B cell (primary cell): Measurements from ENCODE around the gene MTUS2. TPM values are rescaled to one million over a fixed set of nuclear protein-coding genes. Genes with fewer than 3 reads are reported as not detected.

Experiments used
- ATAC-seq: fragments of 200-7000 bp; cut with Tn5 transposase; one replicate; pipeline ENCODE4 v1.10.0; 2021; ENCODE audit warnings: low read depth, mild to moderate bottlenecking, moderate number of reproducible peaks, moderate library complexity
- CTCF ChIA-PET: fragments of 350-600 bp; sonication (Branson Sonifier 250); formaldehyde crosslinking; loops from one replicate; lab custom pipeline; 2021; ENCODE audit warnings: antibody characterized with exemption, inconsistent platforms; lab: Charles Lee
- POLR2A ChIA-PET: fragments of 350-600 bp; sonication (Branson Sonifier 250); formaldehyde crosslinking; loops from one replicate; lab custom pipeline; 2021; ENCODE audit warnings: antibody characterized with exemption; lab: Charles Lee
- DNase-seq: peaks from one replicate; pipeline ENCODE4 v3.0.0; 2013
- H2AFZ ChIP-seq: 2 replicates; pipeline ENCODE4 v1.6.1; 2012; ENCODE audit warnings: mild to moderate bottlenecking, low read depth, low read length; ENCODE audit not compliant: insufficient read depth, poor library complexity, severe bottlenecking
- H3K27ac ChIP-seq, 2 donors: 1 replicate in 1 of 2; 2 replicates in 1 of 2; pipeline ENCODE4 v1.5.1; 2012 to 2013; ENCODE audit warnings: low read length in 2 of 2, mild to moderate bottlenecking in 2 of 2, moderate library complexity in 1 of 2
- H3K27me3 ChIP-seq, 4 experiments: fragments of 200-600 bp in 1 of 4; sonication (generic) in 1 of 4; replicated peaks in 1 of 4; 1 replicate in 2 of 4; 2 replicates in 2 of 4; pipeline versions ENCODE4 v1.6.1 to v1.7.0; 2013 to 2016; ENCODE audit warnings: low read length in 3 of 4, mild to moderate bottlenecking in 2 of 4, mixed read lengths in 1 of 4, moderate library complexity in 1 of 4; ENCODE audit not compliant: insufficient read depth in 4 of 4, control insufficient read depth in 3 of 4; ENCODE audit errors: control extremely low read depth in 1 of 4
- H3K36me3 ChIP-seq, 2 experiments: replicated peaks in 1 of 2; 1 replicate in 1 of 2; 2 replicates in 1 of 2; pipeline versions ENCODE4 v1.6.1 to v1.7.1; 2013; ENCODE audit warnings: low read length in 1 of 2; ENCODE audit not compliant: insufficient read depth in 2 of 2, control insufficient read depth in 1 of 2; ENCODE audit errors: control extremely low read depth in 1 of 2, extremely low read depth in 1 of 2
- H3K4me1 ChIP-seq, 2 donors: fragments of 200-600 bp in 1 of 2; sonication (generic) in 1 of 2; 1 replicate in 1 of 2; 2 replicates in 1 of 2; pipeline versions ENCODE4 v1.5.1 to v1.6.1; 2013 to 2017; ENCODE audit warnings: low read length in 2 of 2; ENCODE audit not compliant: control insufficient read depth in 2 of 2, insufficient read depth in 2 of 2
- H3K4me2 ChIP-seq: replicated peaks from 2 replicates; pipeline ENCODE3; 2012; ENCODE audit warnings: mild to moderate bottlenecking, low read depth, low read length; ENCODE audit not compliant: poor library complexity, severe bottlenecking
- H3K4me3 ChIP-seq, 5 experiments: fragments of 200-600 bp in 1 of 5; sonication (generic) in 1 of 5; 1 replicate in 3 of 5; 2 replicates in 2 of 5; pipeline versions ENCODE4 v1.5.1 to v1.7.0; 2011 to 2016; ENCODE audit warnings: low read length in 4 of 5, mild to moderate bottlenecking in 4 of 5, low read depth in 2 of 5, control low read depth in 1 of 5, moderate library complexity in 1 of 5; ENCODE audit not compliant: insufficient read depth in 1 of 5; ENCODE audit errors: control extremely low read depth in 1 of 5, extremely low read depth in 1 of 5
- H3K79me2 ChIP-seq: fragments of 200-600 bp; sonication (generic); one replicate; pipeline ENCODE4 v1.6.0; 2016; ENCODE audit warnings: low read length; ENCODE audit not compliant: control insufficient read depth, insufficient read depth
- H3K9ac ChIP-seq: fragments of 200-600 bp; sonication (generic); 2 replicates; pipeline ENCODE4 v1.6.1; 2017; ENCODE audit warnings: mild to moderate bottlenecking, low read length, moderate library complexity
- H3K9me3 ChIP-seq, 3 donors: one replicate each; pipeline versions ENCODE4 v1.6.1 to v1.7.1; 2013; ENCODE audit warnings: low read length in 2 of 3; ENCODE audit not compliant: control insufficient read depth in 2 of 3, insufficient read depth in 1 of 3; ENCODE audit errors: control extremely low read depth in 1 of 3
- H4K20me1 ChIP-seq: 2 replicates; pipeline ENCODE4 v1.6.0; 2012; ENCODE audit warnings: mild to moderate bottlenecking, low read length; ENCODE audit not compliant: insufficient read depth, control insufficient read depth, poor library complexity, severe bottlenecking
- H3K27ac Mint-ChIP-seq: one replicate; pipeline ENCODE4 v1.8.0; 2021; ENCODE audit warnings: mixed read lengths
- H3K27me3 Mint-ChIP-seq: one replicate; pipeline ENCODE4 v1.8.0; 2021; ENCODE audit warnings: mixed read lengths
- H3K4me1 Mint-ChIP-seq: one replicate; pipeline ENCODE4 v1.8.0; 2021; ENCODE audit warnings: mixed read lengths
- H3K4me3 Mint-ChIP-seq: one replicate; pipeline ENCODE4 v1.8.0; 2021; ENCODE audit warnings: mixed read lengths
- H3K9me3 Mint-ChIP-seq: one replicate; pipeline ENCODE4 v1.8.0; 2022; ENCODE audit warnings: mixed read lengths; ENCODE audit not compliant: insufficient read depth
- CTCF ChIP-seq: fragments of 200-600 bp; IDR thresholded peaks from one replicate; pipeline ENCODE4 v1.8.0; 2022; ENCODE audit warnings: antibody characterized with exemption, mild to moderate bottlenecking
- EZH2 ChIP-seq: IDR thresholded peaks from 2 replicates; pipeline ENCODE4 v1.6.1; 2012; ENCODE audit warnings: borderline replicate concordance, low read depth, mild to moderate bottlenecking, moderate library complexity, low read length; ENCODE audit not compliant: insufficient read depth, poor library complexity, severe bottlenecking
- WGBS: methylation state at CpG from one replicate; pipeline ENCODE4 v1.1.5; 2013; ENCODE audit warnings: missing lambda C conversion rate; ENCODE audit not compliant: insufficient coverage; 5-methylcytosine and 5-hydroxymethylcytosine counted together
- intact Hi-C: fragments of 100-400 bp; cut with micrococcal nuclease; formaldehyde crosslinking; loops from one replicate; pipeline ENCODE4 v1.10.0; 2022
- polyA plus RNA-seq: library from polyadenylated mRNA; depleted of rRNA; stranded (reverse); fragments of >200 nt; gene quantifications from 2 replicates; pipeline ENCODE4 v1.2.3, GENCODE V29; 2012
- total RNA-seq, 2 donors: library from RNA; stranded (reverse); fragments of 120-200 nt in 1 of 2; gene quantifications; 1 replicate in 1 of 2; 2 replicates in 1 of 2; pipeline versions ENCODE4 v1.2.3 to v1.2.4, GENCODE V29; 2013 to 2022

The MTUS2 gene
- total and polyA plus RNA-seq, 2 donors (not counting 1 experiment from before 2014, with no cell fraction given), result 0.12 TPM; not detected in 1

- H3K4me1 Mint-ChIP-seq, result no peaks in the 10 kb centered on the region
- H2AFZ ChIP-seq, result no peak overlapping the region
- H3K9ac ChIP-seq, result no peak overlapping the region
- H3K27me3 Mint-ChIP-seq, result peaks cover 18% of the 10 kb centered on the region
- H3K27ac Mint-ChIP-seq, result no peak overlapping the region
- no peak overlapping the region for H3K4me3 Mint-ChIP-seq
- no peak for DNase-seq
- no peaks in the 10 kb centered on the region for H3K36me3 ChIP-seq
- peaks cover 0 to 8% (median 0%) of the 10 kb centered on the region in 4 experiments for H3K27me3 ChIP-seq
- H3K9me3 Mint-ChIP-seq, result peaks cover 4% of the 10 kb centered on the region
- intact Hi-C loops, result no loop called here
- POLR2A ChIA-PET, result no interaction called here
- H3K4me3 ChIP-seq, result no peak overlapping the region
- no peak overlapping the region for H3K27ac ChIP-seq
- TF ChIP-seq EZH2 (no peak), CTCF (no peak)
- no peaks in the 10 kb centered on the region for H3K4me1 ChIP-seq
- ATAC-seq, result no peak
- no peak overlapping the region for H3K4me2 ChIP-seq
- no peaks in the 10 kb centered on the region for H4K20me1 ChIP-seq
- WGBS, result 80% methylated on average over 5 of the region's 5 CpGs
- no peaks in the 10 kb centered on the region for H3K79me2 ChIP-seq
- CTCF ChIA-PET, result no interaction called here
- peaks cover 0 to 7% (median 6%) of the 10 kb centered on the region in 3 donors for H3K9me3 ChIP-seq
These were observed 563.3 kb downstream of the MTUS2 start for GRCh38 chr13:29383476-29383875.

DNA sequence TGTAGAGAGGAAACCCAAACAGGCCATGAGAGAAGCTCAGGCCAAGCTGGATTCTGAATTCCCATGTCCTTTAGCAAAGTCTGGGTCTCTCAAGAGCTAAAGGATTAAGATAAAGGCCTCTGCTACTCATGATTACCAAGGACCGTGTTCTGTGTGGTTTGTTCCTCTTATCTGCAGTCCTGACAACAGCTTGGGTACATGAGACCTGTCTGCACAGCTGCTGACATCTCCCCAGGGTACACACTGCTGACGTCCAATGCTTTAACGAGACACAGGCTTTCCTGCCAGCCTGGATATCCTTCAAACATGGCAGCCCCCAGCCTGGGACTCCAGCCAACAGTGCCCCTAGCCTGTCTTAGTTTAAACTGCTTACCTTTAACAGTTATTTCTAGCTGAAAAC lies 564.3 kb downstream of the MTUS2 start:
- peaks cover 12% of the 10 kb centered on the region for H3K27me3 Mint-ChIP-seq
- H2AFZ ChIP-seq, result no peak overlapping the region
- CTCF ChIA-PET, result no interaction called here
- no peaks in the 10 kb centered on the region for H4K20me1 ChIP-seq
- H3K9ac ChIP-seq, result no peak overlapping the region
- no peaks in the 10 kb centered on the region for H3K79me2 ChIP-seq
- H3K4me2 ChIP-seq, result no peak overlapping the region
- no peak overlapping the region for H3K27ac ChIP-seq
- no peak overlapping the region for H3K4me3 Mint-ChIP-seq
- H3K27ac Mint-ChIP-seq, result no peak overlapping the region
- H3K27me3 ChIP-seq, result peaks cover 0 to under 1% (median 0%) of the 10 kb centered on the region in 4 experiments
- ATAC-seq (no peak), DNase-seq (no peak)
- no peaks in the 10 kb centered on the region for H3K36me3 ChIP-seq
- TF ChIP-seq EZH2, result no peak
- no peak for TF ChIP-seq CTCF
- no peak overlapping the region for H3K4me3 ChIP-seq
- POLR2A ChIA-PET, result no interaction called here
- intact Hi-C loops, result no loop called here
- peaks cover 1% of the 10 kb centered on the region for H3K9me3 Mint-ChIP-seq
- no peaks in the 10 kb centered on the region for H3K4me1 Mint-ChIP-seq
- no peaks in the 10 kb centered on the region for H3K4me1 ChIP-seq
- WGBS, result 42% methylated on average over 3 of the region's 3 CpGs
- H3K9me3 ChIP-seq, result peaks cover 0 to under 1% (median 0%) of the 10 kb centered on the region in 3 donors
